GM23338 (cell line): ENCODE measurements around the gene ZDHHC3.

Experiments used
- EZH2 ChIP-seq: fragments of 200-600 bp; sonication (generic); IDR thresholded peaks from one replicate; pipeline ENCODE4 v1.8.0; 2017; ENCODE audit warnings: antibody characterized with exemption, mild to moderate bottlenecking, low read depth; ENCODE audit not compliant: unreplicated experiment
- EZH2phosphoT487 ChIP-seq: fragments of 200-600 bp; sonication (generic); IDR thresholded peaks from one replicate; pipeline ENCODE4 v1.8.1; 2018; ENCODE audit warnings: antibody characterized with exemption; ENCODE audit not compliant: unreplicated experiment
- NANOG ChIP-seq: IDR thresholded peaks from 2 replicates; pipeline ENCODE4 v1.6.1; 2016; ENCODE audit warnings: antibody characterized with exemption, borderline replicate concordance
- POLR2AphosphoS5 ChIP-seq: IDR thresholded peaks from 2 replicates; pipeline ENCODE4 v1.6.1; 2016; ENCODE audit warnings: antibody characterized with exemption, low read depth
- REST ChIP-seq: IDR thresholded peaks from one replicate; pipeline ENCODE4 v1.6.1; 2018; ENCODE audit warnings: antibody characterized with exemption; ENCODE audit not compliant: unreplicated experiment
- TF ChIP-seq, protein P1 (sequence below), 2 experiments: fragments of 200-600 bp in 1 of 2; sonication (generic) in 1 of 2; conservative IDR thresholded peaks; 2 replicates each; pipeline versions ENCODE4 v1.5.1 to v1.6.1; 2016 to 2017; ENCODE audit warnings: antibody characterized with exemption in 2 of 2, low read depth in 2 of 2, mild to moderate bottlenecking in 2 of 2, moderate library complexity in 1 of 2

- TF ChIP-seq, protein P1, sequence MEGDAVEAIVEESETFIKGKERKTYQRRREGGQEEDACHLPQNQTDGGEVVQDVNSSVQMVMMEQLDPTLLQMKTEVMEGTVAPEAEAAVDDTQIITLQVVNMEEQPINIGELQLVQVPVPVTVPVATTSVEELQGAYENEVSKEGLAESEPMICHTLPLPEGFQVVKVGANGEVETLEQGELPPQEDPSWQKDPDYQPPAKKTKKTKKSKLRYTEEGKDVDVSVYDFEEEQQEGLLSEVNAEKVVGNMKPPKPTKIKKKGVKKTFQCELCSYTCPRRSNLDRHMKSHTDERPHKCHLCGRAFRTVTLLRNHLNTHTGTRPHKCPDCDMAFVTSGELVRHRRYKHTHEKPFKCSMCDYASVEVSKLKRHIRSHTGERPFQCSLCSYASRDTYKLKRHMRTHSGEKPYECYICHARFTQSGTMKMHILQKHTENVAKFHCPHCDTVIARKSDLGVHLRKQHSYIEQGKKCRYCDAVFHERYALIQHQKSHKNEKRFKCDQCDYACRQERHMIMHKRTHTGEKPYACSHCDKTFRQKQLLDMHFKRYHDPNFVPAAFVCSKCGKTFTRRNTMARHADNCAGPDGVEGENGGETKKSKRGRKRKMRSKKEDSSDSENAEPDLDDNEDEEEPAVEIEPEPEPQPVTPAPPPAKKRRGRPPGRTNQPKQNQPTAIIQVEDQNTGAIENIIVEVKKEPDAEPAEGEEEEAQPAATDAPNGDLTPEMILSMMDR (conservative IDR thresholded peaks at IDR 0.05; ENCODE audit: low read depth in 2 of 2) = no peak
- TF ChIP-seq POLR2AphosphoS5 (no peak), EZH2phosphoT487 (no peak), REST (no peak), EZH2 (no peak), NANOG (no peak)
Measured at GRCh38 chr3:45024542-45025255, 48.7 kb upstream of the ZDHHC3 start.
